Astrocyte of the cerebellum (primary cell): Measurements from ENCODE around the gene CMTM7.

Experiments
- DNase-seq: peaks from one replicate; pipeline ENCODE4 v3.0.0-alpha.2; 2011; ENCODE audit warnings: low read depth
- H3K4me3 ChIP-seq: 2 replicates; pipeline ENCODE4 v1.5.1; 2011; ENCODE audit warnings: mild to moderate bottlenecking, low read depth, low read length, moderate library complexity
- in situ Hi-C: cut with HindIII; loops from 2 replicates; pipeline ENCODE4 v1.10.0; 2017; ENCODE audit warnings: low sequenced_read_pairs
- TF ChIP-seq, protein P1 (sequence below): IDR thresholded peaks from 2 replicates; pipeline ENCODE4 v1.5.1; 2012; ENCODE audit warnings: low read length, low read depth, moderate library complexity, mild to moderate bottlenecking; ENCODE audit errors: missing control alignments

Gene CMTM7

GRCh38 chr3:32391643-32392535 lies at the start of gene CMTM7:
TSS of gene CMTM7 (plus strand) at chr3:32391853. CDS start at chr3:32391907, 54 bp downstream.
- DNase-seq: no peak
- peak within 1 kb of the TSS; percentile 66 for H3K4me3 ChIP-seq
- in situ Hi-C loops: no loop called here
- TF ChIP-seq, protein P1, sequence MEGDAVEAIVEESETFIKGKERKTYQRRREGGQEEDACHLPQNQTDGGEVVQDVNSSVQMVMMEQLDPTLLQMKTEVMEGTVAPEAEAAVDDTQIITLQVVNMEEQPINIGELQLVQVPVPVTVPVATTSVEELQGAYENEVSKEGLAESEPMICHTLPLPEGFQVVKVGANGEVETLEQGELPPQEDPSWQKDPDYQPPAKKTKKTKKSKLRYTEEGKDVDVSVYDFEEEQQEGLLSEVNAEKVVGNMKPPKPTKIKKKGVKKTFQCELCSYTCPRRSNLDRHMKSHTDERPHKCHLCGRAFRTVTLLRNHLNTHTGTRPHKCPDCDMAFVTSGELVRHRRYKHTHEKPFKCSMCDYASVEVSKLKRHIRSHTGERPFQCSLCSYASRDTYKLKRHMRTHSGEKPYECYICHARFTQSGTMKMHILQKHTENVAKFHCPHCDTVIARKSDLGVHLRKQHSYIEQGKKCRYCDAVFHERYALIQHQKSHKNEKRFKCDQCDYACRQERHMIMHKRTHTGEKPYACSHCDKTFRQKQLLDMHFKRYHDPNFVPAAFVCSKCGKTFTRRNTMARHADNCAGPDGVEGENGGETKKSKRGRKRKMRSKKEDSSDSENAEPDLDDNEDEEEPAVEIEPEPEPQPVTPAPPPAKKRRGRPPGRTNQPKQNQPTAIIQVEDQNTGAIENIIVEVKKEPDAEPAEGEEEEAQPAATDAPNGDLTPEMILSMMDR: no peak

DNA sequence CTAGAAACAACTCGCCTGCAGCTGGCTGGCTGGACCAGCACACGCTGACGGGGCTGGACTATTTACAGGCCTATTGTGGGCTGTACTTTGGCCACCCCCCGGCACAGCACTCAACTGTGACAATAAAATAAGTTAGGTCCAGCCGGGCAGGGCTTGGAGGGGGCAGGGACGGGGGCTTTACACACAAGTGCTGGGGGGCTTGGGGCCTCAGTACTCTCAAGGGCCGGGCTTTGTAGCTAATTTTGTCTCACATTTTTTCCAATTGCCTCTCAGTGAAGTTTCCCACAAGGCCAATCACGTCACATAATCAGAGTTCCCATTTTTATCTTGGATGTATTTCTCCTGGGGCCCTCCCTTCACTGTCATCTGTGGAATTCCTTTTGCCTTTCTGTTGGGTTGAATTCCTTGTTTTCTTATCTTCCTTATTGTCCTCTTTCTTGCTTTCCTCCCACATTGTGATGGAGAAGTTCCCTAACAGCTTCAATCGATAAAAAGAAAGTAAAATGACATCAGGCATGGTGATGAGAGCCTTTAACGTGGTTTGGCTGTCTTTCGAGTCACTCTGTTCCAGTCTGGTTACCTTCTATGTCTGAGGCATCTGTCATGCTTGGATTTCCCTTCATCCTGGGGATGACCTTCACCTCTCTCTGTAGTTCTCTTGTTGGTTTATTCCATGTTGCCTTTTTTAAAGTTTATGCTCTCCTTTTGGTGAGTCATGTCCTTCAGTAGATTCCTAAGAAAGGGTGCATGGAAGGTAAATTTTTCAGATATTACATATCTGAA lies 44.1 kb upstream of the CMTM7 start:
- in situ Hi-C loops: no loop called here
- no peak for DNase-seq
- H3K4me3 ChIP-seq: no peak overlapping the region
- TF ChIP-seq, protein P1: no peak

DNA sequence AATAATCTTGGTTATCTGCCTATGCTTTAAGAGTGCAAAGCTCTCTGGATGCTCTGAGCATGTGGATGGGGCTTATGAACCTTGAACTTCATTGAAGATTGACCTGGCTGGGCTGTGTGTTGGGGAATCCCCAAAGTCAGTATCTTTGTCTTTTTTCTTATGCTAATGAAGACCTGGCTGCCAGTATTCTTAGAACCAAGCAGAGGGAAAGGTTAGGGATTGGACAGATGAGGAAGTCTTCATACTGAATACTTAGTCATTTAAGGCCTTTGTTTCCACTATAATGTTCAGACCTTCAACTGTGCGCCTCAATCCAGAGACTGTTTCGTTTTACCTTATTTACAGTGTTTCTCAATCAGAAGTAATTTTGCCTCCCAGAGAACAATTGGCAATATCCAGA lies 42.5 kb upstream of the CMTM7 start:
- in situ Hi-C loops: no loop called here
- no peak overlapping the region for H3K4me3 ChIP-seq
- no peak for DNase-seq
- TF ChIP-seq, protein P1: no peak

- no peak overlapping the region for H3K4me3 ChIP-seq
- TF ChIP-seq, protein P1: no peak
- no peak for DNase-seq
- in situ Hi-C loops: no loop called here
Measured at GRCh38 chr3:32352563-32352962, 39.1 kb upstream of the CMTM7 start.

- in situ Hi-C loops: no loop called here
- no peak overlapping the region for H3K4me3 ChIP-seq
- TF ChIP-seq, protein P1: no peak
- no peak for DNase-seq
Measured at GRCh38 chr3:32353351-32353750, 38.3 kb upstream of the CMTM7 start.

- TF ChIP-seq, protein P1: no peak
- no peak overlapping the region for H3K4me3 ChIP-seq
- no peak for DNase-seq
- in situ Hi-C loops: no loop called here
Measured at GRCh38 chr3:32354362-32354778, 37.3 kb upstream of the CMTM7 start.
